ENCODE measurements around the gene RPS6KB1.
"Not testable (repeated sequence)": the region's sequence is repeated elsewhere in the genome, so short reads cannot be mapped to it uniquely, and the experiment has no call there.

RPS6KB1 gene

DNA sequence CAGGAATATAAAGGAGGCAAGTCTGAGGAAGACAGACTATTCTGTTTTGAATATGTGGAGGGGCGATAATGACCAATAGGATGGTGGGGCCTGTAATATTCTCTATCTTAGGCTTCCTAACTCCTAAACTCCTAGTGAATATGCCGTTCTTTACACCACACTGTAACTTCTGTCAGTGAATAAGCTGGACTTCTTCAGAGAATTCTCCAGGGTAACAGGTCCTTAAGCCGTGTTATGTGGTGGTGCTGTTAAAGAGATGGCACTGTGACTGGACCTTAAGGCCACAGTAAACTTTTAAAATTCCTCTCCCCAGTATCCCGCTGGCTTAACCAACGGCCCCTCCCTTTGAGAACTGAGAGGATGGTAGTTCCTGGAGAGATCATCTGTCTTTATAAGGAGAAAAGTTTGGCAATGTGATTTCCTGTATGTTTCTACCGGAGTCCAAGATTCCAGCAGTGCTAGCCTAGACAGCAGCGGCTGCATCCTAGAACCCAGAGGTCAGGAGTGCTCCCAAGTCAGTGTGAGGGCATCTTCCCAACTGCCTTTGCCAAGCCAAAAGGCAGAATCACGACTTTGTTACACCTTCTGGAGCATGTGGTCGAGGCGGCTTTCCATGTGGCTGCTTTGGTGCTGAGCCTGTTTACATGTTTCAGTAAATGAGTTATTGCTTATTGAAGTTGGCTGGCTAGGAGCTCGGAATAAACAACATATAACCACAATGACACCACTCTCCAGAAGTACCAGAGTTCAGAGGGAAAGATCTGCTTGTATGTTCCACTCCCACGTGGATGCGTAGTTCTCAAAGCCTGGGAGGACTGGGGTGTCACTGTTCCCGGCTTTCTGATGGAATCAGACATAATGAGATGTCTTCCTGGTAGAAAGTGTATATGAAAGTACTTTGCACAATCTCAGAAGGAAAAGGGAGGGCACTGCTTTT, 41.2 kb upstream of the RPS6KB1 start:
- TF ChIP-seq, protein P1, sequence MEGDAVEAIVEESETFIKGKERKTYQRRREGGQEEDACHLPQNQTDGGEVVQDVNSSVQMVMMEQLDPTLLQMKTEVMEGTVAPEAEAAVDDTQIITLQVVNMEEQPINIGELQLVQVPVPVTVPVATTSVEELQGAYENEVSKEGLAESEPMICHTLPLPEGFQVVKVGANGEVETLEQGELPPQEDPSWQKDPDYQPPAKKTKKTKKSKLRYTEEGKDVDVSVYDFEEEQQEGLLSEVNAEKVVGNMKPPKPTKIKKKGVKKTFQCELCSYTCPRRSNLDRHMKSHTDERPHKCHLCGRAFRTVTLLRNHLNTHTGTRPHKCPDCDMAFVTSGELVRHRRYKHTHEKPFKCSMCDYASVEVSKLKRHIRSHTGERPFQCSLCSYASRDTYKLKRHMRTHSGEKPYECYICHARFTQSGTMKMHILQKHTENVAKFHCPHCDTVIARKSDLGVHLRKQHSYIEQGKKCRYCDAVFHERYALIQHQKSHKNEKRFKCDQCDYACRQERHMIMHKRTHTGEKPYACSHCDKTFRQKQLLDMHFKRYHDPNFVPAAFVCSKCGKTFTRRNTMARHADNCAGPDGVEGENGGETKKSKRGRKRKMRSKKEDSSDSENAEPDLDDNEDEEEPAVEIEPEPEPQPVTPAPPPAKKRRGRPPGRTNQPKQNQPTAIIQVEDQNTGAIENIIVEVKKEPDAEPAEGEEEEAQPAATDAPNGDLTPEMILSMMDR (IDR thresholded peaks at IDR 0.05; ENCODE audit: borderline replicate concordance, control extremely low read depth, extremely low read depth, insufficient read depth, missing control alignments), result no peak
- in situ Hi-C loops (cut with MboI; ENCODE audit: low sequenced_read_pairs, unreplicated experiment), result no loop called here
- no peak for DNase-seq (ENCODE audit: low spot score)

- DNase-seq (ENCODE audit: low spot score); in situ Hi-C loops (cut with MboI; ENCODE audit: low sequenced_read_pairs, unreplicated experiment): not testable (repeated sequence)
These were observed 40.1 kb upstream of the RPS6KB1 start for GRCh38 chr17:59852847-59853167.

DNA sequence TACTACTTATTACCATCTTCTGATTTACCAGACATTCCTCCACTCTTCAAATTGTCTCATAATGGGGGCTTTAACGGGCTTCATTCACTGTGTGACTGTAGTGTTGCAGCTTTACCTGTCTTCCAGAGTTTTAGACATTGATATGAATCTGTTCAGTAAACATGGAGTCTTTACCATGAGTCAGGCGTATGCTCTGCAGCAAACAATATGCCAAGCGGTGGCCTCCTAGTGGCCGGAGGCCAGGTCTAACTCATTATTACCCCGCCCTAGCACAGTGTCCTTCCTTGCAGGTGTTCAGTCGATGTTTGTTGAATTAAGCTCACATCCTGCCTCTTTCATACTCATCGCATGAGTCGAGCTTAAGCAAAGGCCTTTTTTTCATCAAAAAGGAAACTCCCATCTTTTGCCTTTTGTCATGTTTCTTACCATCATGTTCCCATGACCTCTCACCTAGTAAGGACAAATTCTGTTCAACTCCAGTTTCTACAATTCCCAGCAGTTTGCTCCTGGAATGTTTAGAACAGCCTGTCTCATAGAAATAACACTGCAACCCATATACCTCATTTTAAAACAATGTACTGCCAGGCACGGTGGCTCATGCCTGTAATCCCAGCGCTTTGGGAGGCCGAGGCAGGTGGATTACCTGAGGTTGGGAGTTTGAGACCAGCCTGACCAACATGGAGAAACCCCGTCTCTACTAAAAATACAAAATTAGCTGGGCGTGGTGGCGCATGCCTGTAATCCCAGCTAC, 39.6 kb upstream of the RPS6KB1 start:
- in situ Hi-C loops (cut with MboI; ENCODE audit: low sequenced_read_pairs, unreplicated experiment), result no loop called here
- DNase-seq (ENCODE audit: low spot score), result peak; percentile 50
- TF ChIP-seq, protein P1 (IDR thresholded peaks at IDR 0.05; ENCODE audit: borderline replicate concordance, control extremely low read depth, extremely low read depth, insufficient read depth, missing control alignments), result no peak

- in situ Hi-C loops (cut with MboI; ENCODE audit: low sequenced_read_pairs, unreplicated experiment), result not testable (repeated sequence)
These were observed 38.8 kb upstream of the RPS6KB1 start for GRCh38 chr17:59853919-59854729.

GRCh38 chr17:59856859-59857794, 35.8 kb upstream of the RPS6KB1 start:
- no peak for DNase-seq (ENCODE audit: low spot score)
- TF ChIP-seq, protein P1 (IDR thresholded peaks at IDR 0.05; ENCODE audit: borderline replicate concordance, control extremely low read depth, extremely low read depth, insufficient read depth, missing control alignments), result no peak
- in situ Hi-C loops (cut with MboI; ENCODE audit: low sequenced_read_pairs, unreplicated experiment), result no loop called here

More at GRCh38 chr17:59853919-59854729, 38.8 kb upstream of the RPS6KB1 start:
- DNase-seq (ENCODE audit: low spot score), result not testable (repeated sequence)

- in situ Hi-C loops (cut with MboI; ENCODE audit: low sequenced_read_pairs, unreplicated experiment), result no loop called here
- TF ChIP-seq, protein P1 (IDR thresholded peaks at IDR 0.05; ENCODE audit: borderline replicate concordance, control extremely low read depth, extremely low read depth, insufficient read depth, missing control alignments), result no peak
- no peak for DNase-seq (ENCODE audit: low spot score)
These were observed 34.6 kb upstream of the RPS6KB1 start for GRCh38 chr17:59858167-59858816.
